ENCODE measurements around the gene NFIB.

- TF ChIP-seq POU2F2 (IDR thresholded peaks at IDR 0.05; ENCODE audit: low read depth, low read length) (no peak), POLR2A (IDR thresholded peaks at IDR 0.05; ENCODE audit: low read depth, low read length) (no peak), POLR2AphosphoS5 (IDR thresholded peaks at IDR 0.05; ENCODE audit: low read depth, low read length) (no peak), SPI1 (IDR thresholded peaks at IDR 0.05; ENCODE audit: low read depth, low read length) (no peak)
Measured at GRCh38 chr9:14192556-14192955, 121.4 kb downstream of the NFIB start.
